NCI-H2196 treated with DMSO at 0.1 percent for 48 hours (cell line): ENCODE results near the gene GTF2IRD2.
A peak's percentile ranks its signal among the peaks of the same experiment; 100 is the strongest.
"Not testable (repeated sequence)": the region's sequence is repeated elsewhere in the genome, so short reads cannot be mapped to it uniquely, and the experiment has no call there.

Experiments used
- DNase-seq: peaks from one replicate; lab custom pipeline; 2025; ENCODE audit not compliant: unreplicated experiment; lab: John Stamatoyannopoulos, UW

GTF2IRD2 gene

GRCh38 chr7:74788369-74789150, 62.8 kb downstream of the GTF2IRD2 start:
- DNase-seq = peak; percentile 49

- not testable (repeated sequence) for DNase-seq
These were observed 67.8 kb downstream of the GTF2IRD2 start for GRCh38 chr7:74783595-74783994.

GRCh38 chr7:74781746-74782145, 69.7 kb downstream of the GTF2IRD2 start:
- not testable (repeated sequence) for DNase-seq

- DNase-seq = not testable (repeated sequence)
These were observed 72.4 kb downstream of the GTF2IRD2 start for GRCh38 chr7:74779053-74779452.

GRCh38 chr7:74775111-74775510, 76.3 kb downstream of the GTF2IRD2 start:
- DNase-seq = not testable (repeated sequence)

- DNase-seq = not testable (repeated sequence)
These were observed 77.3 kb downstream of the GTF2IRD2 start, which contains the start of gene NCF1 for GRCh38 chr7:74773760-74774750. Gene NCF1 (plus strand): TSS chr7:74774011. CDS start chr7:74774032, 21 bp downstream.

GRCh38 chr7:74772093-74772492, 79.3 kb downstream of the GTF2IRD2 start:
- not testable (repeated sequence) for DNase-seq

GRCh38 chr7:74770062-74770461, 81.3 kb downstream of the GTF2IRD2 start:
- DNase-seq = not testable (repeated sequence)

- not testable (repeated sequence) for DNase-seq
These were observed 84.4 kb downstream of the GTF2IRD2 start for GRCh38 chr7:74766991-74767390.

GRCh38 chr7:74766509-74766908, 84.9 kb downstream of the GTF2IRD2 start:
- DNase-seq = not testable (repeated sequence)

- not testable (repeated sequence) for DNase-seq
These were observed 86.0 kb downstream of the GTF2IRD2 start for GRCh38 chr7:74765205-74765918.

GRCh38 chr7:74758982-74759381, 92.4 kb downstream of the GTF2IRD2 start:
- not testable (repeated sequence) for DNase-seq

GRCh38 chr7:74758268-74758667, 93.1 kb downstream of the GTF2IRD2 start:
- not testable (repeated sequence) for DNase-seq

GRCh38 chr7:74756673-74757072, 94.7 kb downstream of the GTF2IRD2 start:
- not testable (repeated sequence) for DNase-seq

GRCh38 chr7:74753921-74754482, 97.4 kb downstream of the GTF2IRD2 start:
- not testable (repeated sequence) for DNase-seq
